ENCODE results near the gene ERFL. TPM values are rescaled to one million over a fixed set of nuclear protein-coding genes. Genes with fewer than 3 reads are reported as not detected.
"Not testable (repeated sequence)": the region's sequence is repeated elsewhere in the genome, so short reads cannot be mapped to it uniquely, and the experiment has no call there.

The ERFL gene
- total RNA-seq, 1 donor from 2014 or later: not detected

GRCh38 chr19:41915776-41916414, 12.4 kb downstream of the ERFL start:
- no peaks in the 10 kb centered on the region for H3K4me1 ChIP-seq
- H3K27me3 ChIP-seq: peaks cover 26% of the 10 kb centered on the region
- H3K27ac ChIP-seq: no peak overlapping the region
- intact Hi-C loops (cut with DNase I): no loop called here
- H3K4me3 ChIP-seq: no peak overlapping the region
- H3K36me3 ChIP-seq: no peaks in the 10 kb centered on the region
- DNase-seq (ENCODE audit: low spot score in 2 of 2): no peak
- no peaks in the 10 kb centered on the region for H3K9me3 ChIP-seq
- no peak for TF ChIP-seq CTCF (IDR thresholded peaks at IDR 0.05)

GRCh38 chr19:41915021-41915775, 13.1 kb downstream of the ERFL start:
- intact Hi-C loops (cut with DNase I): no loop called here
- H3K4me3 ChIP-seq: no peak overlapping the region

GRCh38 chr19:41914424-41914834, 13.8 kb downstream of the ERFL start:
- H3K9me3 ChIP-seq; intact Hi-C loops (cut with DNase I); H3K27ac ChIP-seq; H3K36me3 ChIP-seq; DNase-seq (ENCODE audit: low spot score in 2 of 2); H3K4me3 ChIP-seq; H3K4me1 ChIP-seq: not testable (repeated sequence)
- peaks cover 20% of the 10 kb centered on the region for H3K27me3 ChIP-seq

More at GRCh38 chr19:41915021-41915775, 13.1 kb downstream of the ERFL start:
- peaks cover 20% of the 10 kb centered on the region for H3K27me3 ChIP-seq
- no peaks in the 10 kb centered on the region for H3K36me3 ChIP-seq
- no peak for DNase-seq (ENCODE audit: low spot score in 2 of 2)
- H3K27ac ChIP-seq: no peak overlapping the region
- H3K4me1 ChIP-seq: no peaks in the 10 kb centered on the region
- H3K9me3 ChIP-seq: no peaks in the 10 kb centered on the region
- TF ChIP-seq CTCF (IDR thresholded peaks at IDR 0.05): no peak

GRCh38 chr19:41913538-41914423, 14.5 kb downstream of the ERFL start:
- DNase-seq (ENCODE audit: low spot score in 2 of 2): no peak
- intact Hi-C loops (cut with DNase I): no loop called here
- Histone ChIP-seq H3K4me3 (no peak overlapping the region), H3K36me3 (no peaks in the 10 kb centered on the region), H3K27me3 (peaks cover 20% of the 10 kb centered on the region), H3K9me3 (no peaks in the 10 kb centered on the region), H3K4me1 (no peaks in the 10 kb centered on the region), H3K27ac (no peak overlapping the region)
- no peak for TF ChIP-seq CTCF (IDR thresholded peaks at IDR 0.05)

GRCh38 chr19:41912899-41913537, 15.2 kb downstream of the ERFL start:
- intact Hi-C loops (cut with DNase I): no loop called here
- peaks cover 20% of the 10 kb centered on the region for H3K27me3 ChIP-seq
- no peak for TF ChIP-seq CTCF (IDR thresholded peaks at IDR 0.05)
- H3K4me3 ChIP-seq: no peak overlapping the region
- no peaks in the 10 kb centered on the region for H3K36me3 ChIP-seq
- H3K9me3 ChIP-seq: no peaks in the 10 kb centered on the region
- no peaks in the 10 kb centered on the region for H3K4me1 ChIP-seq
- no peak for DNase-seq (ENCODE audit: low spot score in 2 of 2)
- H3K27ac ChIP-seq: no peak overlapping the region

Data from ascending aorta (tissue), 2 donors.